Adipocyte (in vitro differentiated cells): Measurements from ENCODE around the gene PSPH.
A peak's percentile ranks its signal among the peaks of the same experiment; 100 is the strongest.
"Not testable (repeated sequence)": the region's sequence is repeated elsewhere in the genome, so short reads cannot be mapped to it uniquely, and the experiment has no call there.

Experiments
- DNase-seq: peaks from one replicate; pipeline ENCODE4 v3.0.0-alpha.2; 2015; ENCODE audit warnings: low read depth
- H3K27me3 ChIP-seq: replicated peaks from 2 replicates; pipeline ENCODE4 v1.7.0; 2013; ENCODE audit warnings: mild to moderate bottlenecking, low read length, moderate library complexity; ENCODE audit not compliant: control insufficient read depth, insufficient read depth
- H3K36me3 ChIP-seq: 2 replicates; pipeline ENCODE4 v1.7.0; 2013; ENCODE audit warnings: low read length, mild to moderate bottlenecking, moderate library complexity; ENCODE audit not compliant: control insufficient read depth, insufficient read depth, severe bottlenecking
- H3K4me1 ChIP-seq: 2 replicates; pipeline ENCODE4 v1.7.0; 2013; ENCODE audit warnings: mild to moderate bottlenecking, low read length, moderate library complexity; ENCODE audit not compliant: control insufficient read depth, insufficient read depth
- H3K4me3 ChIP-seq: 2 replicates; pipeline ENCODE4 v1.7.0; 2013; ENCODE audit warnings: mild to moderate bottlenecking, low read length, moderate library complexity
- H3K9ac ChIP-seq: 2 replicates; pipeline ENCODE4 v1.7.0; 2013; ENCODE audit warnings: mild to moderate bottlenecking, low read length, moderate library complexity
- H3K9me3 ChIP-seq: 2 replicates; pipeline ENCODE4 v1.7.0; 2013; ENCODE audit warnings: mild to moderate bottlenecking, low read length, moderate library complexity; ENCODE audit not compliant: control insufficient read depth

Gene PSPH

DNA sequence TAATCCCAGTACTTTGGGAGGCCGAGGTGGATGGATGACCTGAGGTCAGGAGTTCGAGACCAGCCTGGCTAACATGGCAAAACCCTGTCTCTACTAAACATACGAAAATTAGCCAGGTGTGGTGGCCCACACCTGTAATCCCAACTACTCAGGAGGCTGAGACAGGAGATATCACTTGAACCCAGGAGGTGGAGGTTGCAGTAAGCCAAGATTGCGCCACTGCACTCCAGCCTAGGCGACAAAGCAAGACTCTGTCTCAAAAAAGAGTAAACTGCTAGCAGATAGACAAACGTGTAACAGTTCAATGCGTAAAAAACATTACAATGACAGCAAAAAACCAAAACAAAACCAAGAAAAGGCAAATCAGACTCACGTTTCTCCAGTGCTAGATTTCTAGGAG lies 19.7 kb downstream of the PSPH start:
- H3K4me3 ChIP-seq, H3K9ac ChIP-seq, H3K27me3 ChIP-seq, H3K9me3 ChIP-seq, DNase-seq: not testable (repeated sequence)
- Histone ChIP-seq H3K36me3 (peaks cover 11% of the 10 kb centered on the region), H3K4me1 (peaks cover 11% of the 10 kb centered on the region)

DNA sequence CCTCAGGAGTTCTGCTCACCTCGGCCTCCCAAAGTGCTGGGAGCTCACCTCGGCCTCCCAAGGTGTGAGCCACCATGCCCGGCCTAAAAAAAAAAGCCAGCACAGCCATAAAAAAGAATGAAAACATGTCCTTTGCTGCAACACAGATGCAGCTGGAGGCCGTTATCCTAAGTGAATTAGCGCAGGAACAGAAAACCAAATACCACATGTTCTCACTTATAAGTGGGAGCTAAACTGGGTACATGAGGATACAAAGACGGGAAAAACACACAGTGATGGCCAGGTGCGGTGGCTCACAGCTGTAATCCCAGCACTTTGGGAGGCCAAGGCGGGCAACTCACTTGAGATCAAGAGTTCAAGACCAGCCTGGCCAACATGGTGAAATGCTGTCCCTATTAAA lies 20.9 kb downstream of the PSPH start:
- DNase-seq = no peak

DNA sequence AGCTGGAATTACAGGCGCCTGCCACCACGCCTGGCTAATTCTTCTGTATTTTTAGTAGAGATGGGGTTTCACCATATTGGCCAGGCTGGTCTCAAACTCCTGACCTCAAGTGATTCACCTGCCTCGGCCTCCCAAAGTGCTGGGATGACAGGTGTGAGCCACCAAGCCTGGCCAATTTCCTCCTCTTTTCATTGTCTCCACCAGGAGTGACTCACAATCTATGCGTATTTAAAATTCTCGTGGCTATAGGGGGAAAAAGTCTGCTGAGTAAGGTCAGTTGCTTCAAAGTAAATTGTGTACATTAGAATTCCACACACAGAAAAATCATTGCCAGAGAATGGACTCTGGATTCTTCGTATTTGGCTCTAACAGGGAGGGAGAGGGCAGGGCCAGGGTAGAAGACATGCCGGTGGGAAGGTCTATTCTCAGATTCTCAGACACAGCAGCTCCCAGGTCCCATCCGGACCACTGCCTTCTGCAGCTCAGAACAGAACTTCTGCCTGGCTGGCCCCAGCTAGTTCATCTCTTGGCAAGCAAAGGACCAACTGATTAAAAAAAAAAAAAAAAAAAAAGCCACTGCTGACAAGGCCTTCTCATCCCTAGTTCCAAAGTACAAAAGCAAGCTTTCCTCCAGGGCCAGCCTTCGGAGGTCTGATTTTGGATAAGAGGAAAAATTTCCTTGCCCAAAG lies 22.2 kb downstream of the PSPH start:
- peaks cover 11% of the 10 kb centered on the region for H3K36me3 ChIP-seq

More for the DNA sequence above, 20.9 kb downstream of the PSPH start:
- no peak overlapping the region for H3K4me3 ChIP-seq
- no peak overlapping the region for H3K9ac ChIP-seq
- H3K9me3 ChIP-seq = no peaks in the 10 kb centered on the region
- H3K4me1 ChIP-seq = peaks cover 11% of the 10 kb centered on the region
- H3K27me3 ChIP-seq = no peaks in the 10 kb centered on the region
- peaks cover 11% of the 10 kb centered on the region for H3K36me3 ChIP-seq

DNA sequence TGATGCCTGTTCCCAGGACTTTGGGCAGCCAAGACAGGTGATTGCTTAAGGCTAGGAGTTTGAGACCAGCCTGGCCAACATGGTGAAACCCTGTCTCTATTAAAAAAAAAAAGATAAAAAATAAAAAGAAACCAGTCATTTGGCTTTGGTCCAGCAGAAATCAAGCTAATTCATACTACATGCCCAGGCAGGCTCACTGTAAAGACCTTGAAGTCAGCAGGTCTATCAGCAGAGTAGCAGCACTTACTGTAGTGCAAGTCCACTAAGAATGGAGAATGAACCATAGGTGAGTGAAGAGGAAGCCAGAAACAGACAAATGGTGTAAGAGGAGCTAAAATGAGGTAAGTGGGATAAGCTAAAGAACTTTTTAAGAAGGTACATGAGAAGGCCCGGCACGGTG lies 24.7 kb downstream of the PSPH start:
- no peaks in the 10 kb centered on the region for H3K27me3 ChIP-seq
- peak; percentile 3 for DNase-seq
- H3K9me3 ChIP-seq = no peaks in the 10 kb centered on the region
- H3K4me3 ChIP-seq = no peak overlapping the region
- H3K36me3 ChIP-seq = peaks cover 11% of the 10 kb centered on the region
- no peak overlapping the region for H3K9ac ChIP-seq
- H3K4me1 ChIP-seq = peaks cover under 1% of the 10 kb centered on the region

More for the DNA sequence above, 22.2 kb downstream of the PSPH start:
- Histone ChIP-seq H3K27me3 (no peaks in the 10 kb centered on the region), H3K9ac (no peak overlapping the region), H3K4me1 (peaks cover 11% of the 10 kb centered on the region), H3K9me3 (no peaks in the 10 kb centered on the region), H3K4me3 (no peak overlapping the region)
- DNase-seq = peak; percentile 1

DNA sequence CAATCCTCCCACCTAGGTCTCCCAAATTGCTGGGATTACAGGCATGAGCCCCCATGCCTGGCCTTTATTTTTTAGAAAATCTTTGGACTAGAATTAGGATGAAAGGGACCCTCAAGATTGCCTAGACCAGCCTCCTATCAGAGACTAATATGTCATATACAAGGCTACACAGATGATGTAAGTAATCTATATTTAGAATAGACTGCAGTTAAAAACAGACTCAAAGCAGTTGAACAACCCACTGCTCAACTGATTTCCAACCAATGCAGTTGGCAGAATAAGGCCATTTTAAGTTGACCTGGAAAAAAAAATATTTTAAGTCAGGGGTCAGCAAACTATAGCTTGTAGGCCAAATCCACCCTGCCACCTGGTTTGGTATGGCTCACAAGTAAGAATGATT lies 27.7 kb downstream of the PSPH start:
- Histone ChIP-seq H3K9ac (no peak overlapping the region), H3K4me3 (no peak overlapping the region), H3K27me3 (no peaks in the 10 kb centered on the region), H3K4me1 (no peaks in the 10 kb centered on the region), H3K36me3 (peaks cover 15% of the 10 kb centered on the region), H3K9me3 (no peaks in the 10 kb centered on the region)
- no peak for DNase-seq

DNA sequence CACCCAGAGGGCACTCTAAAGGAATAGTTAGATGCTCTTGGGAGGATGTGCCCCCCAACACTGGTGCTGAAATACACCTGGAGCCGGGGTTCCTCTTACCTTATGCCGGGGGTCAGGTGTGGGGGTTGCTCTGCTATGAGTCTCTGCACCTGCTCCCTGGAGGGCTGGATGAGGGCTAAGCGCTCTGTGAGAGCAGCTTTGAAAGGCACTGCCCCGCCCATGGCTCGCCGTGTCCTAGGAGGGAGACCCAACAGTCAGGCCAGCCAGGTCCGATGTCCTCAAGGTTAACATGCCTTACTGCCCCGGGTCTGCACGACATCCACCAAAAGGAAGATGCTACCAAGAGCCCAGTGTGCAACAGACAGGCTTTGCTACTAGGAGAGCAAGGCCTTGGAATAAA lies 31.7 kb downstream of the PSPH start:
- Histone ChIP-seq H3K4me1 (no peaks in the 10 kb centered on the region), H3K4me3 (no peak overlapping the region), H3K9ac (no peak overlapping the region), H3K36me3 (peaks cover 22% of the 10 kb centered on the region), H3K27me3 (no peaks in the 10 kb centered on the region), H3K9me3 (no peaks in the 10 kb centered on the region)
- DNase-seq = no peak

DNA sequence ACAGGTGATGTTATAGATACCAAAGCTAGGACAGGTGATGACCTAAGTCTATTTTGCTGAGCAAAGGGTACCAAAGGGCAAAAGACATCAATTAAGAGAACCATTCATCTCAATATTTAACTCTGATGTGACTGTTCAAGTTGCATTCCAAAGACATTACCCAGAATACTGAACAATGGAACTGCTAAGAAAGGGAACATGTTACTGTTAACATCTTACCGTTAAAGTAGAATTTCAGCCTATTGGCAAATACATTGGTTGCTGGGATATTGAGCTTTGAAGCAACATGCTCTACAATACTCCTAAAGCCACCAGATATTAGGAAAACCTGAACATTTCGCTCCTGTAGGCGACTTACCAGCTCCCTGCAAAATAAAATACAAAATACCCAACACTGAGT lies 34.2 kb downstream of the PSPH start:
- DNase-seq, H3K9me3 ChIP-seq, H3K27me3 ChIP-seq, H3K9ac ChIP-seq, H3K4me3 ChIP-seq, H3K4me1 ChIP-seq: not testable (repeated sequence)
- H3K36me3 ChIP-seq = peaks cover 33% of the 10 kb centered on the region

DNA sequence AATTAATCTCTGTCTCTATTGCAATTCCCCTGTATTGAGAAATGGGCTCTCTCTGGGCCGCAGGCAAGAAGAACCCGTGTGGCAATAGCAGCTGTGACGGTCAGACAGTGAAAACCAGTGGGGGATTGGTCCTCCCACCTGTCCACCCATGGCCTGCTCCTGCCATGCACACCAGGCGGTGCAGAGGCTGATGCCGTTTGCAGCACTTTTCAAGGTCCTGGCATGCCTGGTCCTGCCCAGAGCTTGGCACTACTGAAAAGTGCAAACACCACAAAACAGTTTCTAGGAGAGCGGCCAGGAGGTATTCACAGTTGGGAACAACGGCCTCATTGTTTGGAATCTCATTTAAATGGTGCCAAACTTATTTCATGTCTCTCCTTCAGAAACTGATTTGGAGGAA lies 41.5 kb downstream of the PSPH start:
- no peaks in the 10 kb centered on the region for H3K9me3 ChIP-seq
- H3K4me3 ChIP-seq = no peak overlapping the region
- peaks cover 14% of the 10 kb centered on the region for H3K36me3 ChIP-seq
- H3K4me1 ChIP-seq = no peaks in the 10 kb centered on the region
- no peak overlapping the region for H3K9ac ChIP-seq
- H3K27me3 ChIP-seq = no peaks in the 10 kb centered on the region
- no peak for DNase-seq

DNA sequence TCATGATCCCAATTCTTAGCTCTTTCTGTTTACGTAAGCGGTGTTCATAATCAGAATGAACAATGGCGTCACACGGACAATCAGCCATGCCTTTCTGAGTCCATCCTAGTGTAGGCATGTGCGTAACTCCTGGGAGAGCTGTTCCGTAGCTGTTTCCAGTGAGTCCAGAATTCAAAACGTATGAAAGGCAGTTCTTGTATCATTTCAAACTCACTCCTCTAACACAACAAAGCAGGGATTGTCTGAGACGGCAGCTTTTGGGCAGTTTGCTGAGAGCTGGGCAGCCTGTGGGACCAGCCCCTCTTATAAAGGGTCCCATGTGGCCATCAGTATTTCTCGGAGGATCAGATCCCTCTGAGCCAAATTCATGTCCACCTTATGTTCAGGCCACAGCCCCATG lies 43.4 kb downstream of the PSPH start:
- H3K27me3 ChIP-seq = no peaks in the 10 kb centered on the region
- H3K36me3 ChIP-seq = peaks cover 6% of the 10 kb centered on the region
- no peak overlapping the region for H3K4me3 ChIP-seq
- no peaks in the 10 kb centered on the region for H3K4me1 ChIP-seq
- DNase-seq = no peak
- H3K9me3 ChIP-seq = no peaks in the 10 kb centered on the region
- H3K9ac ChIP-seq = no peak overlapping the region

DNA sequence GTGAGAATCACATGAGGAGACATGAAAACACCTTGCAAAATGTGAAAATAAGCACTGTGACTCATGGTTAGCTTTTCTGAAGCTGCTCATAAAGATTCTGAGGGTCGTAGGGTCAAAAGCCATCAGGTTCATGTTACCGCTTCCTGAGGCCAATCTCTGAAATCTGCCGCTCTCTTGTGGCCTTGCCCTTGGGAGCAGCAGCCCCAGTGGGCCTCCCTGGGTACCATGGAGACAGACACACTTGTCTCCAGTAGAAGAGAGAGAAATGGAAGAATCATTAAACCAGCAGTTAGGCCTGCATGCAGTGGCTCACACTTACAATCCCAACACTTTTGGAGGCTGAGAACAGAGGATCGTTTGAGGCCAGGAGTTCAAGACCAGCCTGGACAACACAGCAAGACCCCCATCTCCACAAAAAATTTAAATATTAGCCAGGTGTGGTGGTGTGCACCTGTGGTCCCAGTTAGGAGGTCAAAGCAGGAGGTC lies 44.0 kb downstream of the PSPH start:
- no peaks in the 10 kb centered on the region for H3K27me3 ChIP-seq
- H3K4me3 ChIP-seq = no peak overlapping the region
- H3K4me1 ChIP-seq = no peaks in the 10 kb centered on the region
- no peak for DNase-seq
- peaks cover 5% of the 10 kb centered on the region for H3K36me3 ChIP-seq
- H3K9ac ChIP-seq = no peak overlapping the region
- H3K9me3 ChIP-seq = no peaks in the 10 kb centered on the region

DNA sequence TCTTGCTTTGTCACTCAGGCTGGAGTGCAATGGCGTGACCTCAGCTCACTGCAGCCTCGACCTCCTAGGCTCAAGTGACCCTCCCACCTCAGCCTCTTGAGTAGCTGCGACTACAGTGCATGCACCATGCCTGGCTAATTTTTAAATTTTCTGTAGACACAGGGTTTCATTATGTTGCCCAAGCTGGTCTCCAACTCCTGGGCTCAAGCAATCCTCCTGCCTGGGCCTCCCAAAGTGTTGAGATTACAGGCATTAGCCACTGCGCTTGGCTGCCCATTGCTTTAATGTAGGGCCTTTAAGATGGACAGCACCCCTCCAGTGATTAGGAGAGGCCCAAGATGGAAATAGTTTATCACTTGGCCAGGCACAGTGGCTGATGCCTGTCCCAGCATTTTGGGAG lies 47.5 kb downstream of the PSPH start:
- H3K9me3 ChIP-seq = no peaks in the 10 kb centered on the region
- no peak overlapping the region for H3K4me3 ChIP-seq
- no peak overlapping the region for H3K9ac ChIP-seq
- H3K36me3 ChIP-seq = peaks cover 8% of the 10 kb centered on the region
- peaks cover 6% of the 10 kb centered on the region for H3K4me1 ChIP-seq
- no peaks in the 10 kb centered on the region for H3K27me3 ChIP-seq
- DNase-seq = no peak
